Measurements from ENCODE around the gene WIZ. TPM values are rescaled to one million over a fixed set of nuclear protein-coding genes. Genes with fewer than 3 reads are reported as not detected.

The WIZ gene
- total RNA-seq, 1 donor from 2014 or later = 34.1 TPM

DNA sequence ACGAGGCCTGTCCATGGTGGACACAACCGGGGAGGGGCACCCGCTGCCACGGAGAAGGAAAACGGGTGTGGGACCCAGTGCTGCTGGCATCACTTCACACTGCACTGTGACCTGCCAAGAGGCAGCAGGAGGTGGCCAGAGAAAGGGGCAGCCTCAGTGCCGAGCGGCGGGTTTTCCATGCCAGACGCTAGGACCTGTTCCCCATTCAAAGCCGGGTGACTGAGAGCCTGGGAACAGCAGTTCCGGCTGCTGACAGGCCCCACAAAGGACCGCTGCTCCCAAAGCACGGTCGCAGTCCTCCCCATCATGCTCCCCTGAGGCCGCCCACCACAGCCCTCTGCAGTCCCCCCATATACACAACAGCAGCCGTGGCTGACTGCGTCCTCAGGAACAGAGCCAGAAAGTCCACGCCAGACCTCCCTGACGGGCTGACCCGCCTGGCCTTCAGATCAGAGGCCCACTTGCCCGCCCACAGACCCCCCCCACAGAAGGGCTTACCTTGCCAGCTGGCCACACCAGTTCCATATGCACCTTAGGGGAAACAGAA lies 75.6 kb downstream of the WIZ start:
- H3K27ac Mint-ChIP-seq = no peak overlapping the region
- H3K4me1 Mint-ChIP-seq = peaks cover 27% of the 10 kb centered on the region
- peaks cover 56% of the 10 kb centered on the region for H3K36me3 Mint-ChIP-seq (ENCODE audit: low read depth)
- CTCF ChIA-PET = no interaction called here
- no peak for ATAC-seq (ENCODE audit: low read depth)
- H3K9me3 Mint-ChIP-seq = no peaks in the 10 kb centered on the region
- TF ChIP-seq, protein P1, sequence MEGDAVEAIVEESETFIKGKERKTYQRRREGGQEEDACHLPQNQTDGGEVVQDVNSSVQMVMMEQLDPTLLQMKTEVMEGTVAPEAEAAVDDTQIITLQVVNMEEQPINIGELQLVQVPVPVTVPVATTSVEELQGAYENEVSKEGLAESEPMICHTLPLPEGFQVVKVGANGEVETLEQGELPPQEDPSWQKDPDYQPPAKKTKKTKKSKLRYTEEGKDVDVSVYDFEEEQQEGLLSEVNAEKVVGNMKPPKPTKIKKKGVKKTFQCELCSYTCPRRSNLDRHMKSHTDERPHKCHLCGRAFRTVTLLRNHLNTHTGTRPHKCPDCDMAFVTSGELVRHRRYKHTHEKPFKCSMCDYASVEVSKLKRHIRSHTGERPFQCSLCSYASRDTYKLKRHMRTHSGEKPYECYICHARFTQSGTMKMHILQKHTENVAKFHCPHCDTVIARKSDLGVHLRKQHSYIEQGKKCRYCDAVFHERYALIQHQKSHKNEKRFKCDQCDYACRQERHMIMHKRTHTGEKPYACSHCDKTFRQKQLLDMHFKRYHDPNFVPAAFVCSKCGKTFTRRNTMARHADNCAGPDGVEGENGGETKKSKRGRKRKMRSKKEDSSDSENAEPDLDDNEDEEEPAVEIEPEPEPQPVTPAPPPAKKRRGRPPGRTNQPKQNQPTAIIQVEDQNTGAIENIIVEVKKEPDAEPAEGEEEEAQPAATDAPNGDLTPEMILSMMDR (IDR thresholded peaks at IDR 0.05) = no peak
- intact Hi-C loops (cut with micrococcal nuclease) = no loop called here
- DNase-seq = no peak
- H3K4me3 Mint-ChIP-seq = no peak overlapping the region
- H3K27me3 Mint-ChIP-seq = no peaks in the 10 kb centered on the region
- POLR2A ChIA-PET = no interaction called here

DNA sequence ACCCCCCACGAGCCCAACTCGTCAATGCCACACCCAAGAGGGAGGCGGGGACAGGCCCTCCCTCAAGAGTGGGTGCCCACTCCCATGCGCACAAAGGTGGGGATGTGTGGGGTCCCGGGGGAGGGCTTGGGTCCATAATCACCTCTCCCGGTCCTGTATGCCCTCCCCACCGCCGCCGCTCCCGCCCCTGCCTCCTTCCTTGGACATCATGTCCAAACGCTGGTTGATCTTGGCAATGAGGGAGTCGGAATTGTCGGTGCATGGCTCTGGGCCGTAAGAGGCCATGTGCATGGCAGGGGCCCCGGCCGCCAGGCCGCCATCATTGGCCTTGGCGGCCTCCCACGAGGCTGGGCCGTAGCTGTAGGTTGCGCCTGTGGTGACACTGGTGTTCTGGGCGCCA lies 76.1 kb downstream of the WIZ start:
- H3K4me3 Mint-ChIP-seq = no peak overlapping the region
- no peak overlapping the region for H3K27ac Mint-ChIP-seq
- no peak for DNase-seq
- ATAC-seq (ENCODE audit: low read depth) = no peak
- ChIA-PET POLR2A (no interaction called here), CTCF (interaction anchor here (1.1 kb wide), 1 partner anchor 110 kb away, joined by 3 read pairs; no protein-coding TSS in a partner anchor)
- peaks cover 61% of the 10 kb centered on the region for H3K36me3 Mint-ChIP-seq (ENCODE audit: low read depth)
- TF ChIP-seq, protein P1 (IDR thresholded peaks at IDR 0.05) = no peak
- no peaks in the 10 kb centered on the region for H3K9me3 Mint-ChIP-seq
- H3K4me1 Mint-ChIP-seq = peaks cover 27% of the 10 kb centered on the region
- no peaks in the 10 kb centered on the region for H3K27me3 Mint-ChIP-seq
- intact Hi-C loops (cut with micrococcal nuclease) = no loop called here

DNA sequence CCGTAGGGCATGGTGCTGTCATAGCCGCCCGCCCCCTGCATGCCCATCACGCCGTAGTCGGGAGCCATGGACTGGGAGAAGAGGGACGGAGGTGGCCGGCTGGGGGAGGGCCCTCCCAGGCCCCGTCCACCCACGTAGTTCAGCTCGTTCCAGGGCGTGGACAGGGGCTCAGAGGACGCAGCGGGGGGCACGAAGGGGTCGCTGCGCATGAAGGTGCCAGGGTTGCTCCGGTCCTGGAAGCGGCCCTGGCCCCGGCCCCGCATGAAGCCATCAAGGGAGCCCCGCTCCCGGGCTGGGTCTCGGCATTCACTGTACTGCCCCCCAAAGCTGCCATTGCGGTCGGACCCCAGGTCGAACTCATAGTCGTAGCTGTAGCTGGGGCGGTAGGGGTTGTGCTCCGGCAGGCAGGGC lies 76.9 kb downstream of the WIZ start:
- no peaks in the 10 kb centered on the region for H3K27me3 Mint-ChIP-seq
- TF ChIP-seq, protein P1 (IDR thresholded peaks at IDR 0.05) = no peak
- no peaks in the 10 kb centered on the region for H3K9me3 Mint-ChIP-seq
- H3K36me3 Mint-ChIP-seq (ENCODE audit: low read depth) = peaks cover 64% of the 10 kb centered on the region
- peaks cover 21% of the 10 kb centered on the region for H3K4me1 Mint-ChIP-seq
- H3K27ac Mint-ChIP-seq = no peak overlapping the region
- intact Hi-C loops (cut with micrococcal nuclease) = no loop called here
- DNase-seq (no peak), ATAC-seq (ENCODE audit: low read depth) (no peak)
- ChIA-PET CTCF (interaction anchor here (1.1 kb wide), 1 partner anchor 109 kb away, joined by 3 read pairs; no protein-coding TSS in a partner anchor), POLR2A (no interaction called here)
- H3K4me3 Mint-ChIP-seq = no peak overlapping the region

DNA sequence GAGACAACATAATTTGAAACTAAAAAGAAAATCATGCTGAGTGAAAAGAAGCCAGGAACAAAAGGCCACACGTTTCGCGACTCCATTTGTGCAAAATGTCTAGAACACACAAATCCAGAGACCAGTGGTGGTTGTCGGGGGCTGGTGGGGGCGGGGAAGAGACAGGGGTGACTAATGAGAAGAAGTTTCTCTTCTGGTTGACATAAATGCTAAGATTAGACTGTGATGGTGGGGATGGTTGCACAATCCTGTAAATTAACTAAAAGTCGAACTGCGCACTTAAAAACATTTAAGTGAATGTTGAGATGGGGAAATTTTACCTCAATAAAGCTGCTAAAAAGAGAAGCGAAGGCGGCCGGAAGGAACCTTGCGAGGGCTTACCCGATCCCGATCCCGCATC lies 77.3 kb downstream of the WIZ start:
- TF ChIP-seq, protein P1 (IDR thresholded peaks at IDR 0.05) = no peak
- H3K27me3 Mint-ChIP-seq = no peaks in the 10 kb centered on the region
- peaks cover 17% of the 10 kb centered on the region for H3K4me1 Mint-ChIP-seq
- no peak for ATAC-seq (ENCODE audit: low read depth)
- H3K36me3 Mint-ChIP-seq (ENCODE audit: low read depth) = peaks cover 69% of the 10 kb centered on the region
- intact Hi-C loops (cut with micrococcal nuclease) = no loop called here
- no peak for DNase-seq
- CTCF ChIA-PET = interaction anchor here (1.1 kb wide), 1 partner anchor 109 kb away, joined by 3 read pairs; no protein-coding TSS in a partner anchor
- POLR2A ChIA-PET = no interaction called here
- no peak overlapping the region for H3K4me3 Mint-ChIP-seq
- no peak overlapping the region for H3K27ac Mint-ChIP-seq
- H3K9me3 Mint-ChIP-seq = no peaks in the 10 kb centered on the region

DNA sequence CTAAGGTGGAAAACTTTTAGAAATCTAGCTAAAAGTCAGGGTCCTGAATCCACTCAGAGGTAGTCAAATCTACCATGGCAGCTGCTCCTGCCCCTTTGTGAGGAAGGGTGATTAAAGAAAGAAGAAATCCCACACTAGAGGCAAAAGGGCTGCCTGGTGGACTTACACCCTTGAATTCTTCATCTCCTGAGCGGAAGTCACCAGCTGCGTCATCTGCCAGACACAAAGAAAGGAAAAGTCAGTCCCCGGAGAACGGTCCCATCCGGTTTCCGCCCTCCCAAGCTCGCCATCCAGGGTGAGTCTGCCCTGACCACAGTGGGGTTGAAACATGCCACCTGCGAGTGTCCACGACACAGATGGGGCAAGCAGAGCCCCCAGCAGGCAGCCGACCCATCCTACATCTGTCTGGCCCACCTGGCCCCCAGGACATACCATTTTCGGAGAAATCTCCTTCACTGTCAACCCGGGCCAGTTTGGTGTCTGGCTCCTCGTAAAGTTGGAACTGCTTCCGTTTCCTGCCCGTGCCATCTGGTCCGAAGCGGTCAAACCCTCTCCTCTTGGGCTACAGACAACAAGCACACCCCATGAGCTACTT lies 77.9 kb downstream of the WIZ start:
- CTCF ChIA-PET = no interaction called here
- no peaks in the 10 kb centered on the region for H3K27me3 Mint-ChIP-seq
- peaks cover 11% of the 10 kb centered on the region for H3K4me1 Mint-ChIP-seq

More for the DNA sequence above, 77.9 kb downstream of the WIZ start:
- no peak overlapping the region for H3K4me3 Mint-ChIP-seq
- DNase-seq (no peak), ATAC-seq (ENCODE audit: low read depth) (no peak)
- no peak overlapping the region for H3K27ac Mint-ChIP-seq
- TF ChIP-seq, protein P1 (IDR thresholded peaks at IDR 0.05) = no peak
- POLR2A ChIA-PET = interaction anchor here (0.6 to 0.7 kb wide), 2 partner anchors 27 to 739 kb away, joined by 3 to 4 read pairs; no protein-coding TSS in a partner anchor
- H3K9me3 Mint-ChIP-seq = no peaks in the 10 kb centered on the region
- H3K36me3 Mint-ChIP-seq (ENCODE audit: low read depth) = peaks cover 75% of the 10 kb centered on the region
- intact Hi-C loops (cut with micrococcal nuclease) = no loop called here
